Left lung (tissue), 10 donors: ENCODE results near the gene PDIK1L. TPM values are rescaled to one million over a fixed set of nuclear protein-coding genes. Genes with fewer than 3 reads are reported as not detected.
"Not testable (repeated sequence)": the region's sequence is repeated elsewhere in the genome, so short reads cannot be mapped to it uniquely, and the experiment has no call there.

Source experiments
- ATAC-seq: fragments of 200-7000 bp; cut with Tn5 transposase; one replicate; pipeline ENCODE4 v1.9.1; 2020; ENCODE audit warnings: moderate library complexity
- DNase-seq, 4 donors: peaks; one replicate each; pipeline ENCODE4 v3.0.0-alpha.2; 2013 to 2020
- H3K27ac ChIP-seq, 2 donors: fragments of 200-600 bp; sonication (generic) in 1 of 2; one replicate each; pipeline versions ENCODE4 v1.5.0 to v1.8.0; 2020 to 2021
- H3K27me3 ChIP-seq, 2 donors: fragments of 200-600 bp; sonication (generic) in 1 of 2; one replicate each; pipeline versions ENCODE4 v1.5.0 to v1.8.0; 2020 to 2021
- H3K36me3 ChIP-seq, 2 donors: fragments of 200-600 bp; sonication (generic) in 1 of 2; one replicate each; pipeline versions ENCODE4 v1.5.0 to v1.8.0; 2020 to 2021
- H3K4me1 ChIP-seq, 2 donors: fragments of 200-600 bp; one replicate each; pipeline ENCODE4 v1.8.0; 2021
- H3K4me3 ChIP-seq, 2 donors: fragments of 200-600 bp; sonication (generic) in 1 of 2; one replicate each; pipeline versions ENCODE4 v1.5.0 to v1.8.0; 2020 to 2021; ENCODE audit warnings: mild to moderate bottlenecking in 1 of 2
- H3K9me3 ChIP-seq, 2 donors: fragments of 200-600 bp; sonication (generic) in 1 of 2; one replicate each; pipeline versions ENCODE4 v1.5.0 to v1.8.0; 2020 to 2021
- CTCF ChIP-seq, 2 donors: fragments of 200-600 bp; sonication (generic) in 1 of 2; IDR thresholded peaks; one replicate each; pipeline versions ENCODE4 v1.5.0 to v1.8.0; 2021; ENCODE audit warnings: antibody characterized with exemption in 2 of 2
- intact Hi-C, 2 donors: fragments of 100-400 bp; cut with DNase I; formaldehyde crosslinking; loops; one replicate each; pipeline versions ENCODE4 v1.11.2 to v1.14.2; 2022
- polyA plus RNA-seq, 6 donors: library from polyadenylated mRNA; unstranded; fragments of 120-200 nt; gene quantifications; one replicate each; pipeline ENCODE4 v1.2.1, GENCODE V29; 2013; ENCODE audit not compliant: insufficient read length in 6 of 6
- total RNA-seq, 2 donors: library from RNA; stranded (reverse); fragmentation: NEBNext Ultra II Directional; extraction: Animal tissue kit (Norgen Biotek cat#: 25700); gene quantifications; one replicate each; pipeline ENCODE4 v1.2.1, GENCODE V29; 2021
- donor health status: DM: no; HTN: yes; CAD: no.
- donor health status: DM: no; HTN: no; CAD: no.

PDIK1L gene
- total and polyA plus RNA-seq, 8 donors, result 7.0 to 26.0 (median 22.2) TPM

GRCh38 chr1:26084844-26085243 is 26.8 kb upstream of the PDIK1L start:
- H3K36me3 ChIP-seq, result no peaks in the 10 kb centered on the region
- H3K4me3 ChIP-seq, result no peak overlapping the region
- no peak for TF ChIP-seq CTCF (IDR thresholded peaks at IDR 0.05)
- H3K27ac ChIP-seq, result no peak overlapping the region
- intact Hi-C loops, result no loop called here
- peaks cover 0 to 10% of the 10 kb centered on the region in 2 donors for H3K27me3 ChIP-seq
- no peaks in the 10 kb centered on the region for H3K4me1 ChIP-seq
- no peak for DNase-seq
- no peaks in the 10 kb centered on the region for H3K9me3 ChIP-seq
- ATAC-seq, result no peak

- no peak for TF ChIP-seq CTCF (IDR thresholded peaks at IDR 0.05)
- DNase-seq, result no peak
- no peaks in the 10 kb centered on the region for H3K36me3 ChIP-seq
- H3K4me3 ChIP-seq, result no peak overlapping the region
- intact Hi-C loops, result no loop called here
- H3K4me1 ChIP-seq, result no peaks in the 10 kb centered on the region
- H3K27me3 ChIP-seq, result peaks cover 0 to 34% of the 10 kb centered on the region in 2 donors
- H3K27ac ChIP-seq, result no peak overlapping the region
- ATAC-seq, result no peak
- H3K9me3 ChIP-seq, result no peaks in the 10 kb centered on the region
Measured at GRCh38 chr1:26089125-26089524, 22.5 kb upstream of the PDIK1L start.

GRCh38 chr1:26090893-26091292 is 20.7 kb upstream of the PDIK1L start:
- ATAC-seq, result no peak
- no peaks in the 10 kb centered on the region for H3K36me3 ChIP-seq
- no peak for TF ChIP-seq CTCF (IDR thresholded peaks at IDR 0.05)

GRCh38 chr1:26092422-26092821 is 19.2 kb upstream of the PDIK1L start:
- DNase-seq, result no peak
- Histone ChIP-seq H3K27ac (no peak overlapping the region), H3K4me3 (no peak overlapping the region), H3K4me1 (peaks cover 0 to 7% of the 10 kb centered on the region in 2 donors), H3K36me3 (no peaks in the 10 kb centered on the region), H3K9me3 (no peaks in the 10 kb centered on the region), H3K27me3 (peaks cover 0 to 37% of the 10 kb centered on the region in 2 donors)
- TF ChIP-seq CTCF (IDR thresholded peaks at IDR 0.05), result no peak
- no peak for ATAC-seq
- intact Hi-C loops, result no loop called here

More at GRCh38 chr1:26090893-26091292, 20.7 kb upstream of the PDIK1L start:
- DNase-seq, result no peak
- peaks cover 0 to 7% of the 10 kb centered on the region in 2 donors for H3K4me1 ChIP-seq
- peaks cover 0 to 37% of the 10 kb centered on the region in 2 donors for H3K27me3 ChIP-seq
- no peak overlapping the region for H3K4me3 ChIP-seq
- intact Hi-C loops, result no loop called here
- no peak overlapping the region for H3K27ac ChIP-seq
- no peaks in the 10 kb centered on the region for H3K9me3 ChIP-seq

GRCh38 chr1:26093569-26093968 is 18.1 kb upstream of the PDIK1L start:
- DNase-seq, ATAC-seq, H3K27ac ChIP-seq, H3K4me1 ChIP-seq, H3K9me3 ChIP-seq, intact Hi-C loops, H3K4me3 ChIP-seq, H3K36me3 ChIP-seq: not testable (repeated sequence)
- H3K27me3 ChIP-seq, result peaks cover 0 to 37% of the 10 kb centered on the region in 2 donors

GRCh38 chr1:26094076-26094669 is 17.5 kb upstream of the PDIK1L start:
- H3K9me3 ChIP-seq, result no peaks in the 10 kb centered on the region
- peak overlapping the region in 1 of 2 donors; percentile 28 for H3K27ac ChIP-seq
- no peaks in the 10 kb centered on the region for H3K36me3 ChIP-seq
- TF ChIP-seq CTCF (IDR thresholded peaks at IDR 0.05), result no peak
- no peak for ATAC-seq
- H3K4me3 ChIP-seq, result no peak overlapping the region
- DNase-seq, result peak in 1 of 4 donors; percentile 39
- H3K4me1 ChIP-seq, result peaks cover 0 to 7% of the 10 kb centered on the region in 2 donors
- intact Hi-C loops, result no loop called here
- peaks cover 0 to 37% of the 10 kb centered on the region in 2 donors for H3K27me3 ChIP-seq
